Measurements from ENCODE around the gene ERI3.
"Not testable (repeated sequence)": the region's sequence is repeated elsewhere in the genome, so short reads cannot be mapped to it uniquely, and the experiment has no call there.

Gene ERI3

GRCh38 chr1:44229435-44230167, 125.5 kb downstream of the ERI3 start:
- DNase-seq: no peak

GRCh38 chr1:44228218-44228617, 126.8 kb downstream of the ERI3 start:
- DNase-seq: no peak

GRCh38 chr1:44227211-44227610, 127.8 kb downstream of the ERI3 start:
- DNase-seq: no peak

- DNase-seq: no peak
Observed at GRCh38 chr1:44225761-44226160, 129.3 kb downstream of the ERI3 start.

- DNase-seq: no peak
Observed at GRCh38 chr1:44223187-44223610, 131.9 kb downstream of the ERI3 start.

GRCh38 chr1:44222397-44223186, 132.5 kb downstream of the ERI3 start:
- no peak for DNase-seq

- no peak for DNase-seq
Observed at GRCh38 chr1:44221769-44222168, 133.3 kb downstream of the ERI3 start.

- no peak for DNase-seq
Observed at GRCh38 chr1:44220755-44221154, 134.3 kb downstream of the ERI3 start.

- DNase-seq: no peak
Observed at GRCh38 chr1:44220001-44220751, 134.9 kb downstream of the ERI3 start.

GRCh38 chr1:44219301-44219626, 135.8 kb downstream of the ERI3 start:
- DNase-seq: no peak

- DNase-seq: no peak
Observed at GRCh38 chr1:44218503-44219300, 136.4 kb downstream of the ERI3 start.

- peak; percentile 35 for DNase-seq
Observed at GRCh38 chr1:44217809-44218410, 137.1 kb downstream of the ERI3 start.

- peak; percentile 89 for DNase-seq
Observed at GRCh38 chr1:44213222-44214112, 141.6 kb downstream of the ERI3 start, which contains the start of gene DMAP1. Gene DMAP1, plus strand, starts transcription at chr1:44213471. Its CDS starts 283 bp downstream, at chr1:44213754.

GRCh38 chr1:44212355-44213221, 142.5 kb downstream of the ERI3 start:
- no peak for DNase-seq

GRCh38 chr1:44210595-44210994, 144.5 kb downstream of the ERI3 start:
- DNase-seq: no peak

- DNase-seq: no peak
Observed at GRCh38 chr1:44208226-44208625, 146.8 kb downstream of the ERI3 start.

GRCh38 chr1:44206545-44206944, 148.5 kb downstream of the ERI3 start:
- not testable (repeated sequence) for DNase-seq

- no peak for DNase-seq
Observed at GRCh38 chr1:44200336-44200735, 154.7 kb downstream of the ERI3 start.

GRCh38 chr1:44174630-44175029, 180.4 kb downstream of the ERI3 start:
- no peak for DNase-seq

All from DMS79 treated with DMSO at 0.1 percent for 48 hours (cell line).